PC-9 (cell line): ENCODE data around the gene RRBP1. TPM values are rescaled to one million over a fixed set of nuclear protein-coding genes. Genes with fewer than 3 reads are reported as not detected.

Experiments
- BruUV-seq: library from RNA; stranded (reverse); fragments of 400-500 nt; replicated peaks from 2 replicates; lab custom pipeline; 2021; lab: Mats Ljungman, UMichigan
- CTCF ChIA-PET: fragments of 300-600 bp; sonication (Branson Sonifier 250); formaldehyde crosslinking; loops from one replicate; lab custom pipeline; 2022; ENCODE audit warnings: antibody characterized with exemption; lab: Charles Lee
- POLR2A ChIA-PET: fragments of 300-600 bp; sonication (Branson Sonifier 250); formaldehyde crosslinking; loops from one replicate; lab custom pipeline; 2022; ENCODE audit warnings: antibody characterized with exemption; ENCODE audit not compliant: unreplicated experiment; lab: Charles Lee
- DNase-seq, 2 experiments: peaks; one replicate each; pipeline versions ENCODE4 v3.0.0 to v3.0.0-alpha.2; 2015 to 2022; ENCODE audit warnings: mixed read lengths in 1 of 2
- H2AFZ ChIP-seq: fragments of 200-600 bp; sonication (generic); 2 replicates; pipeline ENCODE4 v1.8.1; 2017; ENCODE audit warnings: antibody characterized with exemption
- H3F3A ChIP-seq: fragments of 200-600 bp; sonication (generic); 2 replicates; pipeline ENCODE4 v1.8.1; 2017; ENCODE audit warnings: antibody characterized with exemption, mild to moderate bottlenecking, low read depth; ENCODE audit not compliant: insufficient read depth
- H3K27ac ChIP-seq: fragments of 200-600 bp; sonication (generic); 2 replicates; pipeline ENCODE4 v1.6.1; 2016; ENCODE audit warnings: mixed run types
- H3K27me3 ChIP-seq: fragments of 200-600 bp; sonication (generic); 2 replicates; pipeline ENCODE4 v1.6.1; 2016; ENCODE audit warnings: low read depth, mixed run types; ENCODE audit not compliant: insufficient read depth
- H3K36me3 ChIP-seq: fragments of 200-600 bp; sonication (generic); 2 replicates; pipeline ENCODE4 v1.6.1; 2016; ENCODE audit warnings: low read depth, mixed run types
- H3K4me1 ChIP-seq: fragments of 200-600 bp; sonication (generic); replicated peaks from 2 replicates; pipeline ENCODE4 v1.6.1; 2016; ENCODE audit warnings: mixed run types; ENCODE audit not compliant: insufficient read depth
- H3K4me2 ChIP-seq: fragments of 200-600 bp; sonication (generic); 2 replicates; pipeline ENCODE4 v1.6.1; 2017; ENCODE audit warnings: mixed run types
- H3K4me3 ChIP-seq: fragments of 200-600 bp; sonication (generic); 2 replicates; pipeline ENCODE4 v1.6.1; 2016; ENCODE audit warnings: mixed run types
- H3K79me2 ChIP-seq: fragments of 200-600 bp; sonication (generic); 2 replicates; pipeline ENCODE4 v1.6.1; 2017; ENCODE audit warnings: low read depth, mixed run types
- H3K9me2 ChIP-seq: fragments of 200-600 bp; sonication (generic); 2 replicates; pipeline ENCODE4 v1.8.1; 2017; ENCODE audit warnings: mild to moderate bottlenecking; ENCODE audit not compliant: insufficient read depth
- H3K9me3 ChIP-seq: fragments of 200-600 bp; sonication (generic); 2 replicates; pipeline ENCODE4 v1.8.1; 2016; ENCODE audit warnings: low read depth; ENCODE audit not compliant: insufficient read depth
- H4K20me1 ChIP-seq: fragments of 200-600 bp; sonication (generic); 2 replicates; pipeline ENCODE4 v1.8.1; 2017; ENCODE audit not compliant: insufficient read depth
- EZH2 ChIP-seq: fragments of 200-600 bp; sonication (generic); IDR thresholded peaks from 2 replicates; pipeline ENCODE4 v1.8.0; 2017; ENCODE audit warnings: antibody characterized with exemption, low read depth
- intact Hi-C: fragments of 100-400 bp; cut with micrococcal nuclease; formaldehyde crosslinking; loops from one replicate; pipeline ENCODE4 v1.10.0; 2022; ENCODE audit not compliant: unreplicated experiment
- total RNA-seq: library from RNA; stranded (reverse); gene quantifications from 2 replicates; pipeline ENCODE4 v1.2.3, GENCODE V29; 2021
- TF ChIP-seq, protein P1 (sequence below): fragments of 200-600 bp; sonication (generic); conservative IDR thresholded peaks from 2 replicates; pipeline ENCODE4 v1.6.1; 2017; ENCODE audit warnings: mixed run types, antibody characterized with exemption, mild to moderate bottlenecking, moderate library complexity

RRBP1 gene
- total RNA-seq, 1 experiment from 2014 or later = 144 TPM

- H2AFZ ChIP-seq = no peak overlapping the region
- no peaks in the 10 kb centered on the region for H3K9me3 ChIP-seq
- H4K20me1 ChIP-seq = no peaks in the 10 kb centered on the region
- no peak overlapping the region for H3K4me2 ChIP-seq
- no peaks in the 10 kb centered on the region for H3F3A ChIP-seq
- H3K9me2 ChIP-seq = no peaks in the 10 kb centered on the region
- no peak overlapping the region for H3K4me3 ChIP-seq
- no TSS peak for BruUV-seq
- DNase-seq = no peak
- H3K27me3 ChIP-seq = no peaks in the 10 kb centered on the region; the same call in 1 of the 2 replicates
- CTCF ChIA-PET = no interaction called here
- H3K79me2 ChIP-seq = no peaks in the 10 kb centered on the region
- no peak overlapping the region for H3K27ac ChIP-seq
- H3K4me1 ChIP-seq = no peaks in the 10 kb centered on the region
- POLR2A ChIA-PET = no interaction called here
- intact Hi-C loops = no loop called here
- no peaks in the 10 kb centered on the region for H3K36me3 ChIP-seq
- no peak for TF ChIP-seq EZH2
- TF ChIP-seq, protein P1, sequence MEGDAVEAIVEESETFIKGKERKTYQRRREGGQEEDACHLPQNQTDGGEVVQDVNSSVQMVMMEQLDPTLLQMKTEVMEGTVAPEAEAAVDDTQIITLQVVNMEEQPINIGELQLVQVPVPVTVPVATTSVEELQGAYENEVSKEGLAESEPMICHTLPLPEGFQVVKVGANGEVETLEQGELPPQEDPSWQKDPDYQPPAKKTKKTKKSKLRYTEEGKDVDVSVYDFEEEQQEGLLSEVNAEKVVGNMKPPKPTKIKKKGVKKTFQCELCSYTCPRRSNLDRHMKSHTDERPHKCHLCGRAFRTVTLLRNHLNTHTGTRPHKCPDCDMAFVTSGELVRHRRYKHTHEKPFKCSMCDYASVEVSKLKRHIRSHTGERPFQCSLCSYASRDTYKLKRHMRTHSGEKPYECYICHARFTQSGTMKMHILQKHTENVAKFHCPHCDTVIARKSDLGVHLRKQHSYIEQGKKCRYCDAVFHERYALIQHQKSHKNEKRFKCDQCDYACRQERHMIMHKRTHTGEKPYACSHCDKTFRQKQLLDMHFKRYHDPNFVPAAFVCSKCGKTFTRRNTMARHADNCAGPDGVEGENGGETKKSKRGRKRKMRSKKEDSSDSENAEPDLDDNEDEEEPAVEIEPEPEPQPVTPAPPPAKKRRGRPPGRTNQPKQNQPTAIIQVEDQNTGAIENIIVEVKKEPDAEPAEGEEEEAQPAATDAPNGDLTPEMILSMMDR = no peak
These were observed 24.6 kb upstream of the RRBP1 start for GRCh38 chr20:17706632-17707031.

DNA sequence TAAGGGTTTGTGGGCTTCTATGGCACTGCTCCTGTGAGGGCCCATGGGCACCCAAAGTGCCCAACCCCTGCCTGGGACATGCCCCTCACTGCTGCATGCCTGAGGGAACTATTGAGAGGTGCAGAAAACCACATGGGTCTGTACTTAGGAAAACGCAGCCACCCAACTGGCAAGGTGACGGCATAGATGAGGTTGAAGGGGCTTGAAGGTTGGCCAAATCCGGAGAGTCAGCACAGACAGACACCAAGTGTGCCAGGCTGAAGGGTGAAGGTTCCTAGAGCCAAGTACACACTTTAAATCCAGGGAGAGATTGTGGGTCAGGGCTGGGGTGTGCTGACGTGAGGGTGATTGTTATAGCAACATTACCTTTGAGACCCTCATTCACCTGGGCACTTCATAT lies 23.9 kb upstream of the RRBP1 start:
- Histone ChIP-seq H4K20me1 (no peaks in the 10 kb centered on the region), H3K27me3 (no peaks in the 10 kb centered on the region; the same call in 1 of the 2 replicates), H3F3A (no peaks in the 10 kb centered on the region), H3K4me1 (no peaks in the 10 kb centered on the region), H3K4me3 (no peak overlapping the region), H3K27ac (no peak overlapping the region), H3K4me2 (no peak overlapping the region), H3K79me2 (no peaks in the 10 kb centered on the region), H3K9me3 (no peaks in the 10 kb centered on the region), H3K36me3 (no peaks in the 10 kb centered on the region), H2AFZ (no peak overlapping the region), H3K9me2 (no peaks in the 10 kb centered on the region)
- CTCF ChIA-PET = no interaction called here
- POLR2A ChIA-PET = no interaction called here
- TF ChIP-seq, protein P1 = no peak
- TF ChIP-seq EZH2 = no peak
- intact Hi-C loops = no loop called here
- no peak for DNase-seq
- BruUV-seq = no TSS peak

- DNase-seq = no peak
- H3K27ac ChIP-seq = no peak overlapping the region
- H4K20me1 ChIP-seq = no peaks in the 10 kb centered on the region
- H3K9me3 ChIP-seq = no peaks in the 10 kb centered on the region
- ChIA-PET CTCF (no interaction called here), POLR2A (no interaction called here)
- no TSS peak for BruUV-seq
- no peaks in the 10 kb centered on the region for H3K4me1 ChIP-seq
- no peaks in the 10 kb centered on the region for H3K36me3 ChIP-seq
- no peak overlapping the region for H3K4me2 ChIP-seq
- H3K79me2 ChIP-seq = no peaks in the 10 kb centered on the region
- no peaks in the 10 kb centered on the region for H3F3A ChIP-seq
- H3K9me2 ChIP-seq = no peaks in the 10 kb centered on the region
- TF ChIP-seq, protein P1 = no peak
- no peak for TF ChIP-seq EZH2
- no peak overlapping the region for H2AFZ ChIP-seq
- H3K4me3 ChIP-seq = no peak overlapping the region
- intact Hi-C loops = no loop called here
- H3K27me3 ChIP-seq = no peaks in the 10 kb centered on the region
These were observed 22.7 kb upstream of the RRBP1 start for GRCh38 chr20:17704589-17705317.
